ENCODE measurements around the gene MMRN2.

GRCh38 chr10:86904600-86904999 is 52.8 kb downstream of the MMRN2 start:
- TF ChIP-seq, protein P1, sequence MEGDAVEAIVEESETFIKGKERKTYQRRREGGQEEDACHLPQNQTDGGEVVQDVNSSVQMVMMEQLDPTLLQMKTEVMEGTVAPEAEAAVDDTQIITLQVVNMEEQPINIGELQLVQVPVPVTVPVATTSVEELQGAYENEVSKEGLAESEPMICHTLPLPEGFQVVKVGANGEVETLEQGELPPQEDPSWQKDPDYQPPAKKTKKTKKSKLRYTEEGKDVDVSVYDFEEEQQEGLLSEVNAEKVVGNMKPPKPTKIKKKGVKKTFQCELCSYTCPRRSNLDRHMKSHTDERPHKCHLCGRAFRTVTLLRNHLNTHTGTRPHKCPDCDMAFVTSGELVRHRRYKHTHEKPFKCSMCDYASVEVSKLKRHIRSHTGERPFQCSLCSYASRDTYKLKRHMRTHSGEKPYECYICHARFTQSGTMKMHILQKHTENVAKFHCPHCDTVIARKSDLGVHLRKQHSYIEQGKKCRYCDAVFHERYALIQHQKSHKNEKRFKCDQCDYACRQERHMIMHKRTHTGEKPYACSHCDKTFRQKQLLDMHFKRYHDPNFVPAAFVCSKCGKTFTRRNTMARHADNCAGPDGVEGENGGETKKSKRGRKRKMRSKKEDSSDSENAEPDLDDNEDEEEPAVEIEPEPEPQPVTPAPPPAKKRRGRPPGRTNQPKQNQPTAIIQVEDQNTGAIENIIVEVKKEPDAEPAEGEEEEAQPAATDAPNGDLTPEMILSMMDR (IDR thresholded peaks at IDR 0.05) = no peak
- no peak for TF ChIP-seq POLR2A (IDR thresholded peaks at IDR 0.05)

Measured in breast epithelium (tissue), 3 donors.